GM19395 (cell line): ENCODE measurements around the gene HUWE1.
"Not testable (repeated sequence)": the region's sequence is repeated elsewhere in the genome, so short reads cannot be mapped to it uniquely, and the experiment has no call there.

Source experiments
- ATAC-seq: cut with Tn5 transposase; IDR thresholded peaks from one replicate; pipeline ENCODE4 v1.9.1; 2021; ENCODE audit warnings: mild to moderate bottlenecking, moderate library complexity; ENCODE audit not compliant: unreplicated experiment

Gene HUWE1

GRCh38 chrX:53538781-53539180 is 147.7 kb downstream of the HUWE1 start:
- ATAC-seq: no peak

GRCh38 chrX:53531255-53531966 is 155.1 kb downstream of the HUWE1 start:
- not testable (repeated sequence) for ATAC-seq

- ATAC-seq: no peak
Observed at GRCh38 chrX:53526999-53527398, 159.5 kb downstream of the HUWE1 start.

GRCh38 chrX:53511322-53511721 is 175.2 kb downstream of the HUWE1 start:
- ATAC-seq: no peak

GRCh38 chrX:53504035-53504434 is 182.5 kb downstream of the HUWE1 start:
- not testable (repeated sequence) for ATAC-seq

GRCh38 chrX:53494436-53494835 is 192.1 kb downstream of the HUWE1 start:
- no peak for ATAC-seq

GRCh38 chrX:53486285-53486684 is 200.2 kb downstream of the HUWE1 start:
- ATAC-seq: no peak

- no peak for ATAC-seq
Observed at GRCh38 chrX:53483838-53484405, 202.6 kb downstream of the HUWE1 start.

GRCh38 chrX:53483416-53483815 is 203.1 kb downstream of the HUWE1 start:
- ATAC-seq: no peak
